ENCODE measurements around the gene KIF26B. TPM values are rescaled to one million over a fixed set of nuclear protein-coding genes. Genes with fewer than 3 reads are reported as not detected.

The KIF26B gene
- total RNA-seq, 6 experiments from 2014 or later = 0.31 to 0.55 (median 0.35) TPM

- Histone ChIP-seq H3K27me3 (no peaks in the 10 kb centered on the region), H3K4me1 (no peaks in the 10 kb centered on the region), H3K27ac (no peak overlapping the region), H3K9me3 (no peaks in the 10 kb centered on the region), H3K4me3 (no peak overlapping the region), H3K36me3 (no peaks in the 10 kb centered on the region)
- DNase-seq (no peak), ATAC-seq (no peak)
- no peak for TF ChIP-seq CTCF (IDR thresholded peaks at IDR 0.05)
- no peak for TF ChIP-seq POLR2A (IDR thresholded peaks at IDR 0.05)
- intact Hi-C loops (cut with DNase I) = no loop called here
- 56% methylated on average over 3 of the region's 7 CpGs for WGBS (ENCODE audit: insufficient coverage, low coverage, low lambda C conversion rate, missing lambda C conversion rate)
These were observed 307.4 kb downstream of the KIF26B start for GRCh38 chr1:245462161-245462560.

- Histone ChIP-seq H3K4me3 (no peak overlapping the region), H3K27ac (no peak overlapping the region), H3K9me3 (no peaks in the 10 kb centered on the region), H3K36me3 (no peaks in the 10 kb centered on the region), H3K27me3 (no peaks in the 10 kb centered on the region), H3K4me1 (no peaks in the 10 kb centered on the region)
- DNase-seq = no peak
- intact Hi-C loops (cut with DNase I) = no loop called here
- TF ChIP-seq POLR2A (IDR thresholded peaks at IDR 0.05) = no peak
- no peak for TF ChIP-seq CTCF (IDR thresholded peaks at IDR 0.05)
- peak in 1 of 4 donors; percentile 17 for ATAC-seq
- WGBS (ENCODE audit: insufficient coverage, low coverage, low lambda C conversion rate, missing lambda C conversion rate) = 48% methylated on average over 8 of the region's 11 CpGs
These were observed 308.8 kb downstream of the KIF26B start for GRCh38 chr1:245463392-245464165.

GRCh38 chr1:245464290-245464689 lies 309.5 kb downstream of the KIF26B start:
- H3K4me1 ChIP-seq = no peaks in the 10 kb centered on the region
- intact Hi-C loops (cut with DNase I) = no loop called here
- ATAC-seq (peak in 1 of 4 donors; percentile 35), DNase-seq (no peak)
- TF ChIP-seq CTCF (IDR thresholded peaks at IDR 0.05) = no peak
- no peak for TF ChIP-seq POLR2A (IDR thresholded peaks at IDR 0.05)
- WGBS (ENCODE audit: insufficient coverage, low coverage, low lambda C conversion rate, missing lambda C conversion rate) = 78% methylated on average over 9 of the region's 15 CpGs
- no peak overlapping the region for H3K4me3 ChIP-seq
- no peaks in the 10 kb centered on the region for H3K9me3 ChIP-seq
- no peak overlapping the region for H3K27ac ChIP-seq
- H3K27me3 ChIP-seq = no peaks in the 10 kb centered on the region
- H3K36me3 ChIP-seq = no peaks in the 10 kb centered on the region

- Histone ChIP-seq H3K4me1 (no peaks in the 10 kb centered on the region), H3K36me3 (no peaks in the 10 kb centered on the region), H3K27ac (no peak overlapping the region), H3K27me3 (no peaks in the 10 kb centered on the region), H3K9me3 (no peaks in the 10 kb centered on the region), H3K4me3 (no peak overlapping the region)
- WGBS (ENCODE audit: insufficient coverage, low coverage, low lambda C conversion rate, missing lambda C conversion rate) = 89% methylated on average over 8 of the region's 16 CpGs
- ATAC-seq (no peak), DNase-seq (no peak)
- intact Hi-C loops (cut with DNase I) = no loop called here
- TF ChIP-seq CTCF (IDR thresholded peaks at IDR 0.05) = no peak
- TF ChIP-seq POLR2A (IDR thresholded peaks at IDR 0.05) = no peak
These were observed 310.9 kb downstream of the KIF26B start for GRCh38 chr1:245465666-245466065.
